MM.1S (cell line): Measurements from ENCODE around the gene GIPC2.

ENCODE experiments used
- DNase-seq: peaks from one replicate; pipeline ENCODE4 v3.0.0-alpha.2; 2015
- H2AFZ ChIP-seq: fragments of 300-600 bp; sonication (generic); 2 replicates; pipeline ENCODE4 v1.6.0; 2016; ENCODE audit warnings: antibody characterized with exemption, low read length
- H3F3A ChIP-seq: fragments of 300-600 bp; sonication (generic); 2 replicates; pipeline ENCODE4 v1.6.1; 2016; ENCODE audit warnings: mild to moderate bottlenecking, antibody characterized with exemption, low read length, moderate library complexity, mixed read lengths; ENCODE audit not compliant: insufficient read depth
- H3K27ac ChIP-seq: fragments of 300-600 bp; sonication (generic); 2 replicates; pipeline ENCODE4 v1.5.1; 2016; ENCODE audit warnings: mild to moderate bottlenecking, low read length
- H3K27me3 ChIP-seq: fragments of 300-600 bp; sonication (generic); replicated peaks from 2 replicates; pipeline ENCODE4 v1.6.0; 2016; ENCODE audit warnings: low read length; ENCODE audit not compliant: insufficient read depth
- H3K36me3 ChIP-seq: fragments of 300-600 bp; sonication (generic); replicated peaks from 2 replicates; pipeline ENCODE4 v1.6.1; 2016; ENCODE audit warnings: mild to moderate bottlenecking, low read length, mixed read lengths; ENCODE audit not compliant: insufficient read depth
- H3K4me1 ChIP-seq: fragments of 300-600 bp; sonication (generic); 2 replicates; pipeline ENCODE4 v1.6.1; 2016; ENCODE audit warnings: low read length, mixed read lengths
- H3K4me2 ChIP-seq: fragments of 300-600 bp; sonication (generic); 2 replicates; pipeline ENCODE4 v1.6.0; 2016; ENCODE audit warnings: low read depth, low read length
- H3K4me3 ChIP-seq: fragments of 300-600 bp; sonication (generic); 2 replicates; pipeline ENCODE4 v1.5.1; 2016; ENCODE audit warnings: low read length, mixed read lengths
- H3K79me2 ChIP-seq: fragments of 300-600 bp; sonication (generic); 2 replicates; pipeline ENCODE4 v1.6.1; 2016; ENCODE audit warnings: mixed run types, low read length, mixed read lengths
- H3K9ac ChIP-seq: fragments of 300-600 bp; sonication (generic); 2 replicates; pipeline ENCODE4 v1.6.1; 2016; ENCODE audit warnings: low read length, mixed read lengths
- H3K9me2 ChIP-seq: fragments of 300-600 bp; sonication (generic); replicated peaks from 2 replicates; pipeline ENCODE4 v1.6.1; 2016; ENCODE audit warnings: mild to moderate bottlenecking, low read length, mixed read lengths; ENCODE audit not compliant: insufficient read depth
- H3K9me3 ChIP-seq: fragments of 300-600 bp; sonication (generic); replicated peaks from 2 replicates; pipeline ENCODE4 v1.6.1; 2016; ENCODE audit warnings: mild to moderate bottlenecking, low read length, mixed read lengths; ENCODE audit not compliant: insufficient read depth
- H4K20me1 ChIP-seq: fragments of 300-600 bp; sonication (generic); 2 replicates; pipeline ENCODE4 v1.6.1; 2016; ENCODE audit warnings: mild to moderate bottlenecking, low read length, moderate library complexity, mixed read lengths; ENCODE audit not compliant: insufficient read depth
- EZH2 ChIP-seq: fragments of 300-600 bp; sonication (generic); optimal IDR thresholded peaks from 2 replicates; pipeline ENCODE3; 2017; ENCODE audit warnings: low read depth, mild to moderate bottlenecking, antibody characterized with exemption, low read length, mixed read lengths
- EZH2phosphoT487 ChIP-seq: fragments of 300-600 bp; sonication (generic); IDR thresholded peaks from 2 replicates; pipeline ENCODE4 v1.6.1; 2018; ENCODE audit warnings: antibody characterized with exemption, low read length
- TF ChIP-seq, protein P1 (sequence below): fragments of 300-600 bp; sonication (generic); IDR thresholded peaks from 2 replicates; pipeline ENCODE4 v1.5.1; 2016; ENCODE audit warnings: antibody characterized with exemption, low read length, mixed read lengths

GIPC2 gene

DNA sequence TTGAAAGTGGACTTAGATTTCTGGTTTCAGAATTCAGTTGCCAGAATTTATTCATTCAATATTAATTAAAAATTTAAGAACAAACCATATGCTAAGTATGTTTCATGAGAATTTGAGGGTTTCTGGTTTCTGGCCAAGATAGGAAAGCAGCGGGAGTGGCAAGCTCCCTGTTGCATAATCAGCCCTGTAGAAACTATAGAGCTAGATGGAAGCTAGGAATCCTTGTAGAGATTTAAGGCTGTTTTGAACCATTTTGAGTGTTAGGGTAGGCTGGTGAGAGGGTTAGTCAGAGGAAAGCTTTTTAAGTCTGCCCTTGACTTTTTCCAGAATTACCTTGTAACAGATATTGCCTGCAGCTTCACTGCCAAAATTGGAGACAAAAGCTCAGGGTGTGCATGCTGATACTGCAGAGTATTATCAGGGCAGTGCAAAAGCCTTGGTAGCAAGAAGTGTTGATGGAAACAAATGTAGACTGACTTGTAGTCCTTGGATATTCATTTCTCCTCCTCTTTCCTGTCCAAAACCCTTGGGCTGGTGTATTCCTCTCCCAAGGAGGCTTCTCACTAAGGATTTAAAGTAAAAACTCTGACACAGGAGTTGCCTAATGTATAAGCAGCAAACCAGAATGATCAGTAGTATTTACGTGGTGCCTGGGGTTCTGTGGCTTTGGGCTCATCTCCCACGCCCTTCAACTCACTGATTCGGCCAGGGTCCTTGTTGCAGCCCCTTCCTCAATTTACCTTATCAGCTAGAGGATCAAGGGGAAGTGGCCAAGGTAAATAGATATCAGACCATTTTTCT, 12.6 kb upstream of the GIPC2 start:
- no peak overlapping the region for H2AFZ ChIP-seq
- H3K27ac ChIP-seq: no peak overlapping the region
- no peak for TF ChIP-seq EZH2
- TF ChIP-seq, protein P1, sequence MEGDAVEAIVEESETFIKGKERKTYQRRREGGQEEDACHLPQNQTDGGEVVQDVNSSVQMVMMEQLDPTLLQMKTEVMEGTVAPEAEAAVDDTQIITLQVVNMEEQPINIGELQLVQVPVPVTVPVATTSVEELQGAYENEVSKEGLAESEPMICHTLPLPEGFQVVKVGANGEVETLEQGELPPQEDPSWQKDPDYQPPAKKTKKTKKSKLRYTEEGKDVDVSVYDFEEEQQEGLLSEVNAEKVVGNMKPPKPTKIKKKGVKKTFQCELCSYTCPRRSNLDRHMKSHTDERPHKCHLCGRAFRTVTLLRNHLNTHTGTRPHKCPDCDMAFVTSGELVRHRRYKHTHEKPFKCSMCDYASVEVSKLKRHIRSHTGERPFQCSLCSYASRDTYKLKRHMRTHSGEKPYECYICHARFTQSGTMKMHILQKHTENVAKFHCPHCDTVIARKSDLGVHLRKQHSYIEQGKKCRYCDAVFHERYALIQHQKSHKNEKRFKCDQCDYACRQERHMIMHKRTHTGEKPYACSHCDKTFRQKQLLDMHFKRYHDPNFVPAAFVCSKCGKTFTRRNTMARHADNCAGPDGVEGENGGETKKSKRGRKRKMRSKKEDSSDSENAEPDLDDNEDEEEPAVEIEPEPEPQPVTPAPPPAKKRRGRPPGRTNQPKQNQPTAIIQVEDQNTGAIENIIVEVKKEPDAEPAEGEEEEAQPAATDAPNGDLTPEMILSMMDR: no peak
- TF ChIP-seq EZH2phosphoT487: no peak

GRCh38 chr1:78033797-78034172, 12.0 kb upstream of the GIPC2 start:
- no peak for DNase-seq
- no peaks in the 10 kb centered on the region for H3K79me2 ChIP-seq
- TF ChIP-seq EZH2: no peak
- H3F3A ChIP-seq: no peaks in the 10 kb centered on the region
- H3K9me3 ChIP-seq: no peaks in the 10 kb centered on the region
- no peaks in the 10 kb centered on the region for H3K27me3 ChIP-seq
- no peaks in the 10 kb centered on the region for H4K20me1 ChIP-seq
- no peaks in the 10 kb centered on the region for H3K4me1 ChIP-seq
- no peak overlapping the region for H3K9ac ChIP-seq
- no peak overlapping the region for H2AFZ ChIP-seq
- H3K4me3 ChIP-seq: no peak overlapping the region
- no peak overlapping the region for H3K27ac ChIP-seq
- no peaks in the 10 kb centered on the region for H3K9me2 ChIP-seq
- H3K4me2 ChIP-seq: no peak overlapping the region
- H3K36me3 ChIP-seq: no peaks in the 10 kb centered on the region

More for the DNA sequence above, 12.6 kb upstream of the GIPC2 start:
- Histone ChIP-seq H3K4me3 (no peak overlapping the region), H3K4me1 (no peaks in the 10 kb centered on the region), H3K9me3 (no peaks in the 10 kb centered on the region), H3K79me2 (no peaks in the 10 kb centered on the region), H3K36me3 (no peaks in the 10 kb centered on the region), H3K27me3 (no peaks in the 10 kb centered on the region), H4K20me1 (no peaks in the 10 kb centered on the region), H3K9me2 (no peaks in the 10 kb centered on the region), H3K4me2 (no peak overlapping the region), H3K9ac (no peak overlapping the region), H3F3A (no peaks in the 10 kb centered on the region)
- DNase-seq: no peak

DNA sequence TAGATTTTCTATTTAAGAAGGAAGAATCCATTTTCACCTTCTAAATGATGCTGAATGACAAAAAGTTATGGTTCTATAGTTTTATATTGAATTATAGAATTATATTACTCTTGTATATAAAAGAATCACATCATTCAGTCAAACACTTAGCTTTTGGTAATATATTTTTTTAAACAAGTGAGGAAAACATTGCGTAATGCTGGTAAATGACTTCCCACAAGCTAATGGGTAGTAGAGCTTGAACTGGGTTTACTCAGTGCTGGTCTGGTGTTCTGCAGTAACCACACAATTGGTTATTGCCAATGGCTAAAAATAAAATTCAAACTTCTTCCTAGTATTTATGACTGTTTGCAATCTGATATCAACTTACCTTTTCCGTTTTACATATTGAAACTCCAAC, 10.6 kb upstream of the GIPC2 start:
- Histone ChIP-seq H3K27ac (no peak overlapping the region), H3K4me2 (no peak overlapping the region), H3K27me3 (no peaks in the 10 kb centered on the region), H3K36me3 (no peaks in the 10 kb centered on the region), H3F3A (no peaks in the 10 kb centered on the region), H3K9me3 (no peaks in the 10 kb centered on the region), H3K9ac (no peak overlapping the region), H3K4me3 (no peak overlapping the region), H3K79me2 (no peaks in the 10 kb centered on the region), H4K20me1 (no peaks in the 10 kb centered on the region), H3K4me1 (no peaks in the 10 kb centered on the region), H2AFZ (no peak overlapping the region), H3K9me2 (no peaks in the 10 kb centered on the region)
- TF ChIP-seq EZH2phosphoT487 (no peak), EZH2 (no peak)
- TF ChIP-seq, protein P1: no peak
- DNase-seq: no peak

GRCh38 chr1:78036450-78036849, 9.3 kb upstream of the GIPC2 start:
- Histone ChIP-seq H2AFZ (no peak overlapping the region), H3K4me2 (no peak overlapping the region), H3K79me2 (no peaks in the 10 kb centered on the region), H3K9me2 (no peaks in the 10 kb centered on the region), H3K27ac (no peak overlapping the region), H4K20me1 (no peaks in the 10 kb centered on the region), H3K9ac (no peak overlapping the region), H3K4me3 (no peak overlapping the region), H3K36me3 (no peaks in the 10 kb centered on the region), H3K27me3 (no peaks in the 10 kb centered on the region), H3F3A (no peaks in the 10 kb centered on the region), H3K4me1 (no peaks in the 10 kb centered on the region), H3K9me3 (no peaks in the 10 kb centered on the region)
- DNase-seq: no peak
- TF ChIP-seq, protein P1: no peak
- TF ChIP-seq EZH2 (no peak), EZH2phosphoT487 (no peak)
